Measurements from ENCODE around the gene CYLD. TPM values are rescaled to one million over a fixed set of nuclear protein-coding genes. Genes with fewer than 3 reads are reported as not detected.
A peak's percentile ranks its signal among the peaks of the same experiment; 100 is the strongest.

Gene CYLD
- total and polyA plus RNA-seq, 12 donors, result 17.5 to 78.3 (median 48.7) TPM

GRCh38 chr16:50706250-50706649 is 35.6 kb upstream of the CYLD start:
- 52 to 64% (median 60%) methylated on average over 3 of the region's 3 CpGs for WGBS, 4 donors
- no peaks in the 10 kb centered on the region for H3K27me3 ChIP-seq
- no peaks in the 10 kb centered on the region for H3K4me1 ChIP-seq (replicated peaks in 1 of 2)
- H3K4me3 ChIP-seq, result no peak overlapping the region
- no peak overlapping the region for H3K27ac ChIP-seq
- H3K36me3 ChIP-seq (replicated peaks in 1 of 2), result no peaks in the 10 kb centered on the region
- DNase-seq, result no peak
- H3K9me3 ChIP-seq (replicated peaks in 1 of 3), result peaks cover 0 to 15% (median 0%) of the 10 kb centered on the region in 3 donors
- TF ChIP-seq POLR2A (IDR thresholded peaks at IDR 0.05) (no peak), CTCF (IDR thresholded peaks at IDR 0.05) (no peak)
- intact Hi-C loops (cut with DNase I), result no loop called here

- H3K36me3 ChIP-seq (replicated peaks in 1 of 2), result no peaks in the 10 kb centered on the region
- intact Hi-C loops (cut with DNase I), result no loop called here
- TF ChIP-seq POLR2A (IDR thresholded peaks at IDR 0.05) (no peak), CTCF (IDR thresholded peaks at IDR 0.05) (no peak)
- no peaks in the 10 kb centered on the region for H3K27me3 ChIP-seq
- peak overlapping the region in 1 of 5 donors; percentile 14 for H3K27ac ChIP-seq
- peak in 1 of 7 donors; percentile 14 for DNase-seq
- no peak overlapping the region for H3K4me3 ChIP-seq
- WGBS, 4 donors, result 59 to 84% (median 80%) methylated on average over 6 to 10 of the region's 10 CpGs
- peaks cover 0 to 15% (median 0%) of the 10 kb centered on the region in 3 donors for H3K9me3 ChIP-seq (replicated peaks in 1 of 3)
- no peaks in the 10 kb centered on the region for H3K4me1 ChIP-seq (replicated peaks in 1 of 2)
Observed at GRCh38 chr16:50708373-50709060, 33.4 kb upstream of the CYLD start.

DNA sequence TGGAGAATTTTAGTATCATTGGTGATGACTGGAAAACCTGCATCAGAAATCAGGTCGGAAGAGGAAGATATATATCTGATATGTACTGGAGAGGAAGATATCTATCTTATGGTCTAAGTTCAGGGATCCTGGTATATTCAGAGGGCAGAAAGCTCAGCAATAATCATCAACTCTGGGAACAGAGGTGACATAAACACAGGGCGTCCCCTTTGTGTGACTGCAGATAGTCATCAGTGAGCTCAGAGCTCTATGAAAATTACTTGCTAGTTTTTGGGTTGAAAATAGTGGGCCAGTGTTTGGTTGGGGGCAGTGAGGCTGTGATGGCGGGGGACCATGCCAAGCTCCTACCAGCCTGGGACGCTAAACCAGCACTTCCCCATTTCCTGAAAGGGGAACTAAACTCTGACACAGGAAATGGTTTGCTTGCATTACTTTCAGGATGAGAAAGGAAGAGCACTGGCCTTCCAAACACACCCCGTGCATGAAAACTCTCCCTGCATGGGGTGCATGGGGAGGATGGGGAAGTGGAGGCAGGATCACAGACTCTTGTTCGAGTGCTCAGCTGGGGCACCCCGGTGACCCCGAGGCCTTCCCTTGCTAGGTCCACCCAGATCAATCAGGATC is 32.7 kb upstream of the CYLD start:
- no peaks in the 10 kb centered on the region for H3K27me3 ChIP-seq
- H3K9me3 ChIP-seq (replicated peaks in 1 of 3), result peaks cover 0 to 9% (median 0%) of the 10 kb centered on the region in 3 donors
- H3K27ac ChIP-seq, result peak overlapping the region in 1 of 5 donors; percentile 14
- intact Hi-C loops (cut with DNase I), result no loop called here
- no peaks in the 10 kb centered on the region for H3K36me3 ChIP-seq (replicated peaks in 1 of 2)
- DNase-seq, result peak in 1 of 7 donors; percentile 25
- no peak overlapping the region for H3K4me3 ChIP-seq
- TF ChIP-seq POLR2A (IDR thresholded peaks at IDR 0.05) (no peak), CTCF (IDR thresholded peaks at IDR 0.05) (no peak)
- 57 to 73% (median 64%) methylated on average over 6 to 8 of the region's 8 CpGs for WGBS, 4 donors
- no peaks in the 10 kb centered on the region for H3K4me1 ChIP-seq (replicated peaks in 1 of 2)

GRCh38 chr16:50709980-50710379 is 31.9 kb upstream of the CYLD start:
- no peak overlapping the region for H3K27ac ChIP-seq
- H3K4me3 ChIP-seq, result no peak overlapping the region
- no peaks in the 10 kb centered on the region for H3K36me3 ChIP-seq (replicated peaks in 1 of 2)
- H3K27me3 ChIP-seq, result no peaks in the 10 kb centered on the region
- no peaks in the 10 kb centered on the region for H3K4me1 ChIP-seq (replicated peaks in 1 of 2)
- DNase-seq, result peak in 1 of 7 donors; percentile 7
- intact Hi-C loops (cut with DNase I), result no loop called here
- 84 to 87% (median 85%) methylated on average over 4 to 5 of the region's 5 CpGs for WGBS, 4 donors
- TF ChIP-seq POLR2A (IDR thresholded peaks at IDR 0.05) (no peak), CTCF (IDR thresholded peaks at IDR 0.05) (no peak)
- H3K9me3 ChIP-seq (replicated peaks in 1 of 3), result peaks cover 0 to 2% (median 0%) of the 10 kb centered on the region in 3 donors

Measured in adrenal gland (tissue), 12 donors.